Spinal cord (tissue), 10 donors: ENCODE data around the gene PDLIM7. TPM values are rescaled to one million over a fixed set of nuclear protein-coding genes. Genes with fewer than 3 reads are reported as not detected.

Source experiments
- DNase-seq, 6 donors: peaks; one replicate each; pipeline versions ENCODE4 v3.0.0 to v3.0.0-alpha.2; 2013 to 2015; ENCODE audit warnings: low spot score in 6 of 6, low read depth in 4 of 6
- H3K27ac ChIP-seq: one replicate; pipeline ENCODE4 v1.5.1; 2013; ENCODE audit warnings: low read depth, low read length, control low read depth
- H3K27me3 ChIP-seq: one replicate; pipeline ENCODE4 v1.6.1; 2013; ENCODE audit warnings: low read length; ENCODE audit not compliant: control insufficient read depth, insufficient read depth
- H3K36me3 ChIP-seq: one replicate; pipeline ENCODE4 v1.6.1; 2013; ENCODE audit warnings: low read length; ENCODE audit not compliant: control insufficient read depth, insufficient read depth
- H3K4me1 ChIP-seq: one replicate; pipeline ENCODE4 v1.6.1; 2013; ENCODE audit warnings: low read length; ENCODE audit not compliant: control insufficient read depth, insufficient read depth
- H3K4me3 ChIP-seq: one replicate; pipeline ENCODE4 v1.5.1; 2013; ENCODE audit warnings: low read depth, low read length, control low read depth
- H3K9me3 ChIP-seq: one replicate; pipeline ENCODE4 v1.6.1; 2013; ENCODE audit warnings: low read length; ENCODE audit not compliant: control insufficient read depth, insufficient read depth
- WGBS: methylation state at CpG from one replicate; pipeline ENCODE4 v1.1.5; 2013; ENCODE audit warnings: missing lambda C conversion rate; ENCODE audit not compliant: insufficient coverage; 5-methylcytosine and 5-hydroxymethylcytosine counted together
- polyA plus RNA-seq, 2 donors: library from polyadenylated mRNA; unstranded; fragments of 120-200 nt; gene quantifications; one replicate each; pipeline ENCODE4 v1.2.1, GENCODE V29; 2013; ENCODE audit not compliant: insufficient read length in 2 of 2
- total RNA-seq, 2 donors: library from RNA; depleted of rRNA in 1 of 2; stranded (reverse); fragments of 120-200 nt in 1 of 2; fragments of >200 nt in 1 of 2; gene quantifications; one replicate each; pipeline versions ENCODE4 v1.2.3 to v1.2.4, GENCODE V29; 2013 to 2014
- donor health status: healthy.

The PDLIM7 gene
- total and polyA plus RNA-seq, 4 donors = 23.4 to 128 (median 64.2) TPM

DNA sequence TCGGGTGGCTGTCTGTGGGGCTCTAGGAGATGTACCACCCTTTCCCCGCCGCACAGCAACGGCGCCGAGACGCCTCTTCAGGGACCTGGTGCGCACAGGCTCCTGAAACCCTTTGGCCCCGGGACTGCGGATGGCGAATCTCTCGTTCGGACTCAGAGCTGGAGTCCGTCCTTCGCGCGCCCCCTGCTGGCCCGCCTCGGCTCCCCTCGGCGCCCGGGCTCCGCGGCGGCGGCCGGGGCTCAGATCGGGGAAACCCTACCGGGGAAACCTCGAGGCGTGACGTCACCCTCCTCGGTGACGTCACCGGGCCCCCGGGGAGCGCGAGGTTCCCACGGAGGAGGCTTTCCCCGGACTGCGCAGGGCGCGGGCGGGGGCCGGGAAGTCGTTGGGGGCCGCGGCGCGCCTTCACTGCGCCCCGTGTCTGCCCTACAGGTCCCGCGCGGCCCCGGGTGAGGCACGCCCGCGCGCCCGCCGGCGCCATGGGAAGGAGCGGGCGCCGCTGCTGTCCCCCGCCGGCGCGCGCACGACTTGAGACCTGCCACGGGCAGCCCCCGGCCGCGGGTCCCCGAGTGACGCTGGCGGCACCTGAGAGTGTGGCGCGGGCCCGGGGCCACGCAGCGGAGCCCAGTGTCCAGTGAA is 42.9 kb downstream of the PDLIM7 start:
- peak overlapping the region; percentile 61 for H3K27ac ChIP-seq
- peak overlapping the region; percentile 45 for H3K4me3 ChIP-seq
- no peaks in the 10 kb centered on the region for H3K9me3 ChIP-seq
- peaks cover 52% of the 10 kb centered on the region for H3K36me3 ChIP-seq
- H3K27me3 ChIP-seq = no peaks in the 10 kb centered on the region
- peak in 3 of 6 donors; percentile 83 to 96 (median 95) for DNase-seq
- peaks cover 89% of the 10 kb centered on the region for H3K4me1 ChIP-seq
- WGBS = under 1% methylated on average over 84 of the region's 84 CpGs

DNA sequence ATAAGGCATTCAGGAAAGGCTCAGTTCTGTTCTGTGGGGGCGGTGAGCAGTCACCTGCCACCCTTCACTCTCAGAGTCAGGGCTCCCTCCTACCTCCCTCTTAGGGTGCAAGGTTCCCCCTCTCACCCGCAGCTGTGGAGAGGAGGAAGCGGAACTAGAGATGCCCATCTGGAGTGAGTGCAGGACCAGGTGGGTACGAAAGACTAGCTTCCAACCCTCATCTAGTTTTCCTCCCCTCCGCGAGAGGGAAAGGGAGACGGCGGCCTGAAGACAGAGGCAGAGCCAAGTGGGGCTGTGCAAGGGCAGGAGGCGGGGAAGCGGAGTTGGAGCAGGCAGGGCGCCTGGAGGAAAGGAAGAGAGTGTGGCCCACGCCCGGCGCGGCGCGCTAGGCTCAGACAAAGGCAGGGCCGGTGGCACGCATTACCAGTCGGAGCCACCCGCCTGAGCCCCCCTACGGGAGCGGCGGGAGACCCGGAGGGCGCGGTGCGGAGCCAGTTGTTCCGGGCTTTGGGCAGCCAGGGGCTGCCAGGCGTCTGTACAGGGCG is 43.5 kb downstream of the PDLIM7 start:
- peaks cover 89% of the 10 kb centered on the region for H3K4me1 ChIP-seq
- peak overlapping the region; percentile 61 for H3K27ac ChIP-seq
- WGBS = 3% methylated on average over 25 of the region's 31 CpGs
- H3K27me3 ChIP-seq = no peaks in the 10 kb centered on the region
- H3K4me3 ChIP-seq = peak overlapping the region; percentile 45
- peaks cover 51% of the 10 kb centered on the region for H3K36me3 ChIP-seq
- no peaks in the 10 kb centered on the region for H3K9me3 ChIP-seq
- peak in 2 of 6 donors; percentile 69 to 74 for DNase-seq

DNA sequence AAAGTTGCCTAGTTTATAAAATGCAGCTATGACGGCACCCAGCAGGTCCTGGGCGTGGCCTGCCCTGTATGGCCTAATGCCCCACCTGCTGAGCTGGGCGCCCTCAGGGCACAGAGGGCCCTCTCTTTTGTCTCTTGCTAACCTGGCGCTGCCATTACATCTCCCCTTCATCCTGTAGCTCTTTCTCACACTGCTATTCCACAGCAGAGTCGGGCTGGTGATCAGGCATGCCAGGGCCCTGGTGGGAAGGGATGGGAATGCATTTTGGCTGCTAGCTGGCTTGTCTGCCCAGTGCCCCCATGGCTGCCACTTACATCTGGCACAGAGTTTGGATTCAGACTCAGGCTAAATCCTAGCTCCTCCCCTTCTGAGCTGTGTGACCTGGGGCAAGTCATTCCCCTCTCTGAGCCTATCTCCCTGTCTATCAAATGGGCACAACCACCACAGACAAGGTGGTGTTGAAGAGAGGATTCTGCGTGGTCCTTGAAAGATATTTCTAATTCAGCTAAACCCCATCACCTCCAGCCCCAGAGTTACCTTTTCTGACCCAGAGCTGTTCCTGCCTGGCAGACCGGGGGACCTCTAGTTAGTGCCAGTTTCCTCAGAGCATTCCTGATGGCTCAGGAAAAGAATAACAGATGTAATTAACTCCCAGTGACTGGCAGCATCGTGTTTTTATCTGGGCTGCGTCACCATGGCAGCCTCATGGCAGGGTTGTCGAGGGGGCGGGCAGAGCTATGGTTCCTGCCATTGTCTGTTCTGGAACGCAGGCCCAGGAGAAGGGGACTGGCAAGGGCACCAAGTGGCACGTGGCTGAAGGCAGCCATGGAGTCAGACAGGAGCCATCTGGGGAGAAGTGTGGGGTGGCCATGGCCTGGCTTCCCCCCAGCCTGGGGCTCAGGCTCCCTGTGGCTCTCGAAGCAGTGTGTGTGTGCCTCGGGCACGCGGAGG is 44.4 kb downstream of the PDLIM7 start:
- H3K4me1 ChIP-seq = peaks cover 89% of the 10 kb centered on the region
- no peak overlapping the region for H3K4me3 ChIP-seq
- peak in 2 of 6 donors; percentile 75 to 86 for DNase-seq
- no peaks in the 10 kb centered on the region for H3K9me3 ChIP-seq
- peaks cover 42% of the 10 kb centered on the region for H3K36me3 ChIP-seq
- WGBS = 40% methylated on average over 14 of the region's 17 CpGs
- no peaks in the 10 kb centered on the region for H3K27me3 ChIP-seq
- H3K27ac ChIP-seq = peak overlapping the region; percentile 43

DNA sequence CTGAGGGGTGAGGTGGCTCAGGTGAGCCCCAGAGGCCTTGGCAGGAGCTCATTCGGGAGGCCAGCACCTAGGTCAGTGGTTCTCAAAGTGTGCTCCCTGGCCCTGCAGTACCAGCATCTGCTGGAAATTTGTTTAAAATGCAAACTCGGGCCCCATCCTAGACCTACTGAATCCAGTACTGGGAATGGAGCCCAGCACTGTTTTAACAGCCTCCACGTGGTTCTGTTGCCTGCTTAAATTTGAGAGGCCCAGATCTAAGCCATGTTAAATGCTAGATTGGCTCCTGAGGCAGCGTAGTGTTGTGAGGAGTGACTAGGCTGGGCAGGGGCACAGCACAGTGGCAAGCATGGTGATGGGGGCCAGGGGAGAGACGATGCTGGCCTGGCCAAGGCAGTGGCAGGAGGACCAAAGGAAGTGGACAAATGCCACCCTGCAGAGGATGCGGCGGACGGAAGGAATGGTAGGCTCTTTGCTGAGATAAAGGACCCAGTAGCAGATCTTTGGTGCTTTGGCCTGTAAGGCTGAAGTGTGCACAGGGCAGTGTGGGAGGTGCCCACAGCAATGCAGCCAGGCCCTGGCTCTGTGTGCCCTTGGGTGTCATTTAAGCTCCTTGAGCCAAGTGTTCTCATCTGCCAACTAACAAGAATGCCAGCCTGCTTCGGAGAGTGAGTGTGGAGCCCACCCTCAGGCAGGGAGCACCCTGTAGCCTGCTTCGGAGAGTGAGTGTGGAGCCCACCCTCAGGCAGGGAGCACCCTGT is 46.6 kb downstream of the PDLIM7 start:
- Histone ChIP-seq H3K4me1 (peaks cover 83% of the 10 kb centered on the region), H3K27me3 (no peaks in the 10 kb centered on the region)
- DNase-seq = peak in 1 of 6 donors; percentile 57

DNA sequence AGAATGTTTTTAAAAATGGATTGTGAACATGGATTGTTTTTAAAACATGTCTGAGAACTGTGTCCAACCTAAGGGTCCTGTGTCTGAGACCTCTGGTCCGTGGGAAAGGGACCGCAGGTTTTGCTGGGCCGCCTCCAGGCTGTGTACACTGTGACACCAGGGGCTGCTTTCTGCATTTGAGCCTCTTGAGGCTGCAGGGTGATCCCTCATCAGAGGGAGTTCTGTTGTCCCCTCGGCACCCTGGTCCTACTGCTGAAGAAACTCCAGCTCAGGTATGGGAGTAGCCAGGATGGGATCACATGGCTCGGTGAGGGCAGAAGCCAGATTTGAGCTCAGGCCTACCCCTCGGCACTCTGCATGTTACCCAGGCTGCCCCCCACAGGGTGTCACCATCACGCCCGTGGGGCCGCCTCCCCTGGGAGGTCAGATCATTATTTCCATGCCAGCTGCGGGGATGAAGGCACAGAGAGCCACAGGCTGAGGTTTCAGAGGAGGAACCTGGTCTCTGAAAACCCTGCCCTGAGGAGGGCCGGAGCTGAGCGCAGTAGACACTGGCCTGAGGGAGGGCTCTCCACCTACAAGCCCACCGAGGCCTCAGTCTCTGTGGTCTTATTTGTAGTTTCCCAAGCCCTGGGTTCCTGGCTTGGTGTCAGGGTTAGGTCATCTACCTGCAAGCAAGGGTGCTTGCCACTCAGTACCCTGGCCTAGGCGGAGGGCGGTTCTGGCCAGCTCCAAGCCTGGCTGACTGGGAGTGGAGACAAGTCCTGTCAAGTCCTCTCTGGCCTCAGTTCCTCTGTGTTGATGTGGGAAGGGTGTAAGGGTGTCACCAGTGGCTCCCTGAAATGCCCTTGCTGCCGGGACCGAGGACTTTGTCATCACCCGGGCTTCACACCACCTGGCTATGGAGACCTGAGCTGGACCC is 48.0 kb downstream of the PDLIM7 start:
- Histone ChIP-seq H3K27ac (no peak overlapping the region), H3K36me3 (peaks cover 26% of the 10 kb centered on the region), H3K9me3 (no peaks in the 10 kb centered on the region), H3K27me3 (no peaks in the 10 kb centered on the region), H3K4me3 (no peak overlapping the region), H3K4me1 (peaks cover 79% of the 10 kb centered on the region)
- no peak for DNase-seq
- WGBS = 87% methylated on average over 15 of the region's 18 CpGs

More for the DNA sequence above, 46.6 kb downstream of the PDLIM7 start:
- Histone ChIP-seq H3K36me3 (peaks cover 26% of the 10 kb centered on the region), H3K27ac (no peak overlapping the region), H3K9me3 (no peaks in the 10 kb centered on the region), H3K4me3 (no peak overlapping the region)
- WGBS = 64% methylated on average over 8 of the region's 10 CpGs

DNA sequence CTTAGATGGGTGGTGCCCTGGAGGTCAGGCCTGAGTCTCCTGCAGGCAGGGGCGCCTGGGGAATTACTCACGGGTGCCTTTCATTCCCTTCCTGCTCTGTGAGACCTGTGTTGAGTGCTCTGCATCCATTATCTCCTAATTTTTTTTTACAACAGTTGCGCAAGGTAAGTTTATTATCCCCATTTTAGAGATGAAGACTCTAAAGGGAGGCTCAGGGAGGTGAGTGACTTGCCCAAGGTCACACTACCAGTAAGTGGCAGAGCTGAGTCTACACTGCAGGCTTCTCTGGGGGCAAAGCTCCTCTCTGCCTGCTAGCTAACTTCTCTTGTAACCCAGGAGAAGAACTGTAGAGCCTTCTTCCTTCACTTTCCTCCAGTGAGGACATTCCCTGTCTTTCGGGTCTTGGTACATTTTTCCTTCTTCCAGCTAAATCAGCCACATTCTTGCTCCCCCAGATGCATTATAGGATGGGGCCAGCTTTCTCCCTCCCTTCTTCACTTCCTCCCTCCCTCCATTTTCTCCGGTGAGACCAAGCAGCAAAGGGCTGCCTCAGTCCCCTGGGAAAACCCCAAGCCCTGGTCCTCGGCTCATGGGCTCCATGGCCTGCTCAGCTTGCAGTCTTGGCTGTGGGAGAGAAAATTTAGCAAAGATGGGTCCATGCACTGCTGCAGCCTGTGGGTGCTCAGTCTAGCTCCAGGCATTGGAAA is 49.0 kb downstream of the PDLIM7 start:
- peak overlapping the region; percentile 28 for H3K4me3 ChIP-seq
- no peaks in the 10 kb centered on the region for H3K9me3 ChIP-seq
- peaks cover 69% of the 10 kb centered on the region for H3K4me1 ChIP-seq
- peak overlapping the region; percentile 57 for H3K27ac ChIP-seq
- DNase-seq = no peak
- 59% methylated on average over 2 of the region's 6 CpGs for WGBS
- H3K36me3 ChIP-seq = peaks cover 28% of the 10 kb centered on the region
- H3K27me3 ChIP-seq = no peaks in the 10 kb centered on the region

DNA sequence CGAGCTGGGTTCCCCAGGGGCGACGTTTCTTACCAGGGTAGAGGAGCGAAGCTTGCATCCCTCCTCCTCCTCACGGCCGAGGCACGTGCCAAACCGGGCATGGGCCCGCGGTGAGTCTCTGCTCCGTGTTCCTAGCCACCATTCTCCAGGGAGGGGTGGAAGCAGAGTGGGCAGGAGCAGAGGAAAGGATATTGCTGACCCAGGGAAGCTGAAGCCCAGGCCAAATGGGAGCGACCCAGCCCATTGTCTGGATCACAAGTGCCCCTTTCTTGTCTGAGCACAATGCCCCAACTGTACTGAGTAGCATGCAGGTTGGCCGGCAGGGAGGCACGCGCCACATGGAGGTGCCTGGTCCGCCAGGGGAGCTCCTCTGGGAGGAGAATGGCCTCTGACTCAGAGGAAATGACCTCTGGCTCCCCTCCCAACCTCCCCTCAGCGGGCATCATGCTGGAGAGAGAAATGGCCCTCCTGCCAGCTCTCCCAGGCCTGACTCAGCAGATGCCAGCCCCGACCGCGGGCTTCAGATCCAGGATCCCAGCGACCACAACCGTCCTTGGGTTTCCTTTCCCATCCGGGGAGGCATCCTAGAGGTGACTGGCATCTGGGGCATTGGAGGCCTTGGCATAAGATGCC is 49.7 kb downstream of the PDLIM7 start:
- Histone ChIP-seq H3K27me3 (no peaks in the 10 kb centered on the region), H3K27ac (peak overlapping the region; percentile 57), H3K4me1 (peaks cover 63% of the 10 kb centered on the region), H3K9me3 (no peaks in the 10 kb centered on the region), H3K36me3 (peaks cover 34% of the 10 kb centered on the region), H3K4me3 (peak overlapping the region; percentile 28)
- WGBS = 5% methylated on average over 19 of the region's 23 CpGs
- DNase-seq = peak in 2 of 6 donors; percentile 75 to 78

DNA sequence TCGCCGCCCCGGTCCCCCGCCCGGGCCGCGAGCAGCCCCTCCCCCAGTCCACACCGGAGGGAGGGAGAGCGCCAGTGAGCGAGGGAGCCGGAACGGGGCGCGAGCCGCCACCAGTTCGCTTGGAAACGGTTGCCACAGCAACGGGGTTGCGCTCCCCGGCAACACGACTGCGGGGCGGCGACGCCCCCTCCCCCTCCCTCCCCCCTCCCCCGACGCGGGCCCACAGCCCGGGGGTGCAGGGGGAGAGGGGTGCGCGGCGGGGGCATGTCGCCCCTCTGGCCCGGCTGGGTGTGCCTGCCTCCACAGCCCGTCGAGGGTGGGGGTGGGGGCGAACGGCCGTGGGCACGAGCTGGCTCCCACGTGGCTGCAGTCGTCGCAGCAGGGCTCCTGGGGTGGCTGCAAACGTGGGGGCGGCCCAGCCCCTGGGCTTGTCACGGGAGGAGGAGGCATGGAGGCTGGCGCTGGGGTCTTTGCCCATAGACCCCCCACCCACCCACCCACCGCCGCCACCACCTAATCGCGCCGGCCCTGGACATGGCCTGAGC is 50.3 kb downstream of the PDLIM7 start:
- peak in 3 of 6 donors; percentile 75 to 95 (median 93) for DNase-seq
- 0% methylated on average over 20 of the region's 52 CpGs for WGBS
- H3K27ac ChIP-seq = peak overlapping the region; percentile 57

More for the DNA sequence above, 50.3 kb downstream of the PDLIM7 start:
- Histone ChIP-seq H3K4me1 (peaks cover 57% of the 10 kb centered on the region), H3K36me3 (peaks cover 36% of the 10 kb centered on the region), H3K4me3 (peak overlapping the region; percentile 28), H3K9me3 (no peaks in the 10 kb centered on the region), H3K27me3 (no peaks in the 10 kb centered on the region)
